GM23248 (cell line): Measurements from ENCODE around the gene MLC1.

ENCODE experiments used
- EZH2 ChIP-seq: fragments of 200-600 bp; sonication (generic); IDR thresholded peaks from 2 replicates; pipeline ENCODE4 v1.6.1; 2018; ENCODE audit warnings: antibody characterized with exemption, mild to moderate bottlenecking; ENCODE audit not compliant: insufficient read depth, poor library complexity, severe bottlenecking
- EZH2phosphoT487 ChIP-seq: fragments of 200-600 bp; sonication (generic); IDR thresholded peaks from 2 replicates; pipeline ENCODE4 v1.6.1; 2018; ENCODE audit warnings: antibody characterized with exemption, moderate library complexity, mild to moderate bottlenecking, low read depth; ENCODE audit not compliant: insufficient read depth

DNA sequence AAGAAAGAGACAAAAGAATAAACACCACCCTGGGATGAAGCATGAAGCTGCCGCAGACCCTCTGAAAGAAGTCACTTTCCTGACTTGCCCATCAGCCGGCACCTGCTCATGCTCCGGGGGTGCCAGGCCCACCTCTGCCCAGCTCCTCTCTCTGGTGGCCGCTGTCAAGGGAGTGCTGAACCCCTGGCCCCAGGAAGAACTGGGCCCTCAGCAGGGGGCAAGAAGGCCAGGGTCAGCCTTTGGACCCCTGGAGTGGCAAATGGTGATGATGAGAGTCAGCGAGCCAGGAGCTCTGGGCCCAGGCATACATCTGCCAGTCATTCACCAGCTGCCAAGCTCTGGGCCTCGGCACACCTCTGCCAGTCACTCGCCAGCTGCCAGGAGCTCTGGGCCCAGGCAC is 44.5 kb downstream of the MLC1 start:
- TF ChIP-seq EZH2 (no peak), EZH2phosphoT487 (no peak)
